PC-9 (cell line): ENCODE results near the gene PNPT1. TPM values are rescaled to one million over a fixed set of nuclear protein-coding genes. Genes with fewer than 3 reads are reported as not detected.

Source experiments
- BruUV-seq: library from RNA; stranded (reverse); fragments of 400-500 nt; replicated peaks from 2 replicates; lab custom pipeline; 2021; lab: Mats Ljungman, UMichigan
- CTCF ChIA-PET: fragments of 300-600 bp; sonication (Branson Sonifier 250); formaldehyde crosslinking; loops from one replicate; lab custom pipeline; 2022; ENCODE audit warnings: antibody characterized with exemption; lab: Charles Lee
- POLR2A ChIA-PET: fragments of 300-600 bp; sonication (Branson Sonifier 250); formaldehyde crosslinking; loops from one replicate; lab custom pipeline; 2022; ENCODE audit warnings: antibody characterized with exemption; ENCODE audit not compliant: unreplicated experiment; lab: Charles Lee
- DNase-seq, 2 experiments: peaks; one replicate each; pipeline versions ENCODE4 v3.0.0 to v3.0.0-alpha.2; 2015 to 2022; ENCODE audit warnings: mixed read lengths in 1 of 2
- H2AFZ ChIP-seq: fragments of 200-600 bp; sonication (generic); 2 replicates; pipeline ENCODE4 v1.8.1; 2017; ENCODE audit warnings: antibody characterized with exemption
- H3F3A ChIP-seq: fragments of 200-600 bp; sonication (generic); 2 replicates; pipeline ENCODE4 v1.8.1; 2017; ENCODE audit warnings: antibody characterized with exemption, mild to moderate bottlenecking, low read depth; ENCODE audit not compliant: insufficient read depth
- H3K27ac ChIP-seq: fragments of 200-600 bp; sonication (generic); 2 replicates; pipeline ENCODE4 v1.6.1; 2016; ENCODE audit warnings: mixed run types
- H3K27me3 ChIP-seq: fragments of 200-600 bp; sonication (generic); 2 replicates; pipeline ENCODE4 v1.6.1; 2016; ENCODE audit warnings: low read depth, mixed run types; ENCODE audit not compliant: insufficient read depth
- H3K36me3 ChIP-seq: fragments of 200-600 bp; sonication (generic); 2 replicates; pipeline ENCODE4 v1.6.1; 2016; ENCODE audit warnings: low read depth, mixed run types
- H3K4me1 ChIP-seq: fragments of 200-600 bp; sonication (generic); replicated peaks from 2 replicates; pipeline ENCODE4 v1.6.1; 2016; ENCODE audit warnings: mixed run types; ENCODE audit not compliant: insufficient read depth
- H3K4me2 ChIP-seq: fragments of 200-600 bp; sonication (generic); 2 replicates; pipeline ENCODE4 v1.6.1; 2017; ENCODE audit warnings: mixed run types
- H3K4me3 ChIP-seq: fragments of 200-600 bp; sonication (generic); 2 replicates; pipeline ENCODE4 v1.6.1; 2016; ENCODE audit warnings: mixed run types
- H3K79me2 ChIP-seq: fragments of 200-600 bp; sonication (generic); 2 replicates; pipeline ENCODE4 v1.6.1; 2017; ENCODE audit warnings: low read depth, mixed run types
- H3K9me2 ChIP-seq: fragments of 200-600 bp; sonication (generic); 2 replicates; pipeline ENCODE4 v1.8.1; 2017; ENCODE audit warnings: mild to moderate bottlenecking; ENCODE audit not compliant: insufficient read depth
- H3K9me3 ChIP-seq: fragments of 200-600 bp; sonication (generic); 2 replicates; pipeline ENCODE4 v1.8.1; 2016; ENCODE audit warnings: low read depth; ENCODE audit not compliant: insufficient read depth
- H4K20me1 ChIP-seq: fragments of 200-600 bp; sonication (generic); 2 replicates; pipeline ENCODE4 v1.8.1; 2017; ENCODE audit not compliant: insufficient read depth
- CTCF ChIP-seq: fragments of 200-600 bp; sonication (generic); conservative IDR thresholded peaks from 2 replicates; pipeline ENCODE4 v1.6.1; 2017; ENCODE audit warnings: mixed run types, antibody characterized with exemption, mild to moderate bottlenecking, moderate library complexity
- EZH2 ChIP-seq: fragments of 200-600 bp; sonication (generic); IDR thresholded peaks from 2 replicates; pipeline ENCODE4 v1.8.0; 2017; ENCODE audit warnings: antibody characterized with exemption, low read depth
- intact Hi-C: fragments of 100-400 bp; cut with micrococcal nuclease; formaldehyde crosslinking; loops from one replicate; pipeline ENCODE4 v1.10.0; 2022; ENCODE audit not compliant: unreplicated experiment
- total RNA-seq: library from RNA; stranded (reverse); gene quantifications from 2 replicates; pipeline ENCODE4 v1.2.3, GENCODE V29; 2021

Gene PNPT1
- total RNA-seq, 1 experiment from 2014 or later = 23.1 TPM

DNA sequence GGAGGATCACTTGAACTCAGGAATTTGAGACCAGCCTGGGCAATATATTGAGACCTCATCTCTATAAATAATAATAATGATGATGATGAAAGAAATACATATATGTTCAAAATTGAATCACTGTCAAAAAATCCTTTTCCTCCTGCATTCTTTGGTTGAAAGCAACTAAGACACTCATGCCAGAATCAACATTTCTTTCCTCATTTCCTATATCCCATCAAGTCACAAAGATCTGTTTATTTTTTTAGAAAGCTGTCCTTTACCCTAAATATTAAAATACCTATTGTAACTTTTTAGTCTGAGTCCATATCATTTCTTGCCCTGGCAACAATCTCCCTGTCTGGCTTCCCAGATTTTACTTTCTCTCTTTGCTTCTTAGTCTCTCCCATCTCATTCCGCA is 44.4 kb downstream of the PNPT1 start:
- Histone ChIP-seq H3K36me3 (peaks cover 18% of the 10 kb centered on the region), H3K79me2 (no peaks in the 10 kb centered on the region), H3K27me3 (no peaks in the 10 kb centered on the region), H3K27ac (no peak overlapping the region), H3K4me2 (no peak overlapping the region), H3K4me3 (no peak overlapping the region), H4K20me1 (no peaks in the 10 kb centered on the region; the same call in 1 of the 2 replicates), H3K9me2 (no peaks in the 10 kb centered on the region), H3K4me1 (no peaks in the 10 kb centered on the region), H3K9me3 (no peaks in the 10 kb centered on the region), H3F3A (0 out of 2 replicates have a peak, but pooled peaks cover 4% of the 10 kb centered on the region), H2AFZ (no peak overlapping the region)
- POLR2A ChIA-PET = interaction anchor here (0.7 kb wide), 1 partner anchor 1674 kb away, joined by 6 read pairs; no protein-coding TSS in a partner anchor
- intact Hi-C loops = no loop called here
- BruUV-seq = no TSS peak
- DNase-seq = no peak
- TF ChIP-seq CTCF (no peak), EZH2 (no peak)
- CTCF ChIA-PET = no interaction called here

GRCh38 chr2:55636831-55637230 is 56.8 kb downstream of the PNPT1 start:
- ChIA-PET CTCF (no interaction called here), POLR2A (interaction anchor here (0.6 kb wide), 1 partner anchor 1106 kb away, joined by 3 read pairs; no protein-coding TSS in a partner anchor)
- no peaks in the 10 kb centered on the region for H4K20me1 ChIP-seq
- H3K4me2 ChIP-seq = no peak overlapping the region
- H3K4me1 ChIP-seq = no peaks in the 10 kb centered on the region
- peaks cover 44% of the 10 kb centered on the region for H3K36me3 ChIP-seq
- no peak for DNase-seq
- TF ChIP-seq EZH2 (no peak), CTCF (no peak)
- intact Hi-C loops = no loop called here
- H3F3A ChIP-seq = peaks cover 3% of the 10 kb centered on the region; the same call in 1 of the 2 replicates
- no peaks in the 10 kb centered on the region for H3K79me2 ChIP-seq
- no TSS peak for BruUV-seq
- H3K9me2 ChIP-seq = no peaks in the 10 kb centered on the region
- no peaks in the 10 kb centered on the region for H3K9me3 ChIP-seq
- H3K4me3 ChIP-seq = no peak overlapping the region
- H3K27ac ChIP-seq = no peak overlapping the region
- H2AFZ ChIP-seq = no peak overlapping the region
- H3K27me3 ChIP-seq = no peaks in the 10 kb centered on the region

GRCh38 chr2:55628931-55629330 is 64.7 kb downstream of the PNPT1 start:
- CTCF ChIA-PET = no interaction called here
- intact Hi-C loops = no loop called here
- H3K4me1 ChIP-seq = no peaks in the 10 kb centered on the region
- POLR2A ChIA-PET = interaction anchor here (0.6 kb wide), 1 partner anchor 11 kb away, joined by 3 read pairs; the partner anchor contains the start of gene PPP4R3B
- no peak overlapping the region for H3K27ac ChIP-seq
- peaks cover 15% of the 10 kb centered on the region; the same call in 1 of the 2 replicates for H3F3A ChIP-seq
- H3K4me3 ChIP-seq = no peak overlapping the region
- H3K9me2 ChIP-seq = no peaks in the 10 kb centered on the region
- no peak for DNase-seq
- H3K79me2 ChIP-seq = no peaks in the 10 kb centered on the region
- peaks cover 11% of the 10 kb centered on the region; the same call in 1 of the 2 replicates for H4K20me1 ChIP-seq
- no peaks in the 10 kb centered on the region for H3K9me3 ChIP-seq
- no peaks in the 10 kb centered on the region for H3K27me3 ChIP-seq
- H3K36me3 ChIP-seq = peaks cover 5% of the 10 kb centered on the region; the same call in 1 of the 2 replicates
- no peak overlapping the region for H3K4me2 ChIP-seq
- no peak overlapping the region for H2AFZ ChIP-seq
- no TSS peak for BruUV-seq
- TF ChIP-seq CTCF (no peak), EZH2 (no peak)
